ENCODE measurements around the gene EXOSC10.
"Not testable (repeated sequence)": the region's sequence is repeated elsewhere in the genome, so short reads cannot be mapped to it uniquely, and the experiment has no call there.

EXOSC10 gene

DNA sequence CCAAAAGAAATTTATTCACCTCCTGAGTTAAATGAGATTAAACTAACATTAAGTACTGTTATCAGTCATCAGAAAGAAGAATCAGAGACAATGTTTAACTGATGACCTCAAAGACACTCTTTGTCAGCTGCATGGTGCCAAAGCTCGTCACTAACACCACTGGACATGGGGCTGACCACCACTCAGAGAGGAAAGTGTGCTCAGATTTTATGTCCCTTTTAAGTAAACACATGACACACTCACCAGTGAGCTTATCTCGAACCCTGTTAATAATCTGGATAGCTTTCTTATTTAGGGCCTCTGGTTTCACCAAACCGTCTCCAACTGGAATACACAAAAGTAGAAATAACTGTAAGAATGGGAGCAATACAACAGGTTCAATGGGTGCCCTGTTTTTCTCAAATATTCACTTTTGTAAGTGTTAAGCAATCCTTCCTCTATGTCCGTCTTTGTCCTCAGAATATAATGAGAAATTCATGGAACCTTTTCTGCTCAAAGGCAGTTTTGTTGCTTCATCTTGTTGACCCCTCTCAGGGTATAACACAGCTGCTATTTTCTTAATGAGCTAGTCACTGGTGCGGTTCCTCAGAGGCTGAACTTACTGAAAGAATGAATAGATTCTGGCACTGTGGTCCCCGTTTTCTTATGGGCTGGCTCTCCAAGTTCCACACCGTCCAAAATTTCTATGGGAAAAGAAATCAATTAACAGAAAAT is 9.5 kb upstream of the EXOSC10 start:
- no peak for DNase-seq (ENCODE audit: low read depth)

DNA sequence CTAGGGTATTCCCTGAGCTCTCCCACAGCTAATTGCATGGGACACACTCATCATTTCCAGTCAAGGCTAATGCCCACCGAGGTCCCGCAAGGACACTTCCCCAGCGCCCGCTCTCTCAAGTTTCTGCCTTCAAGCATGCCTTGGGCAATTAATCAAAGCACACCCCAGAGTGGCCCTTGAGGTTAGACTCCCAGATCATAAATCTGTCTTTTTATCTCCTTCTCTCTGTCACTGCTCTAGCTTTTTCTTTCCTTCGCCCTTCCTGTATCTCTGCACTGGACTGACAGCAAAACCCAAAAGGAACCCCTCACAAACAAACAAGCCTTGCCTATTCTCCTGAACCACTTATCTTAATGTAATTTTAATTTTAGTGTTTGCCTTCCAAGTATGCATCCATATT is 7.9 kb upstream of the EXOSC10 start:
- no peak for DNase-seq (ENCODE audit: low read depth)

GRCh38 chr1:11105586-11105985 is 5.9 kb upstream of the EXOSC10 start:
- no peak for DNase-seq (ENCODE audit: low read depth)

- DNase-seq (ENCODE audit: low read depth) = no peak
These were observed 1.7 kb upstream of the EXOSC10 start for GRCh38 chr1:11101347-11101746.

DNA sequence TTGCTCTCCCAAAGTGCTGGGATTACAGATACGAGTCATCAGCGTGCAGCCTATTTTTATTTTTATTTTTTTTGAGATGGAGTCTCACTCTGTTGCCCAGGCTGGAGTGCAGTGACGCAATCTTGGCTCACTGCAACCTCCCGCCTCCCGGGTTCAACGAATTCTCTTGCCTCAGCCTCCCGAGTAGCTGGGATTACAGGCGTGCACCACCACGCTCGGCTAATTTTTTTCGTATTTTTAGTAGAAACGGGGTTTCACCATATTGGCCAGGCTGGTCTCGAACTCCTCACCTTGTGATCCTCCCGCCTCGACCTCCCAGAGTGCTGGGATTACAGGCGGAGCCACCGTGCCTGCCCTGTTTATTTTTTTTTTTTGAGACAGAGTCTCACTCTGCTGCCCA is 1.1 kb upstream of the EXOSC10 start:
- not testable (repeated sequence) for DNase-seq (ENCODE audit: low read depth)

- no peak for DNase-seq (ENCODE audit: low read depth)
These were observed 452 bp upstream of the EXOSC10 start for GRCh38 chr1:11100149-11100493.

DNA sequence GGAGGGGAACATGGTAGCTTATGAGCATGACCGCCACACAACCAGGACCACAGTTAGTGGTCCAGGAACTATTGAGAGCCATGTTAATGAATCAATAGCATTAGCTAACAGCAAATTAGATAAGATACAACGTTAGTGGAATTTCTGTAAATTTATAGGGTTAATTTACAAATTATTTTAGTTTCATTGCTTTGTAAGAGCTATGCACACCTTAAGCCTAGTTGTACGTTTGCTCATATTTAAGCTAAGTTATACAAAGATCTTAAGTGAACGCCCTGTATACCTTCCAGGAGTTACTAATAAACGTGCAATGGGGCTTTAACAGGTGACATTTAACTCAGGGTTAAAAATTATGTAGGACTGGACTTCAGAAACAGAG is 749 bp downstream of the EXOSC10 start:
- DNase-seq (ENCODE audit: low read depth) = no peak

- DNase-seq (ENCODE audit: low read depth) = not testable (repeated sequence)
These were observed 15.9 kb downstream of the EXOSC10 start for GRCh38 chr1:11083784-11084183.

- DNase-seq (ENCODE audit: low read depth) = no peak
These were observed 18.7 kb downstream of the EXOSC10 start for GRCh38 chr1:11080931-11081330.

- DNase-seq (ENCODE audit: low read depth) = no peak
These were observed 21.0 kb downstream of the EXOSC10 start for GRCh38 chr1:11078631-11079030.

DNA sequence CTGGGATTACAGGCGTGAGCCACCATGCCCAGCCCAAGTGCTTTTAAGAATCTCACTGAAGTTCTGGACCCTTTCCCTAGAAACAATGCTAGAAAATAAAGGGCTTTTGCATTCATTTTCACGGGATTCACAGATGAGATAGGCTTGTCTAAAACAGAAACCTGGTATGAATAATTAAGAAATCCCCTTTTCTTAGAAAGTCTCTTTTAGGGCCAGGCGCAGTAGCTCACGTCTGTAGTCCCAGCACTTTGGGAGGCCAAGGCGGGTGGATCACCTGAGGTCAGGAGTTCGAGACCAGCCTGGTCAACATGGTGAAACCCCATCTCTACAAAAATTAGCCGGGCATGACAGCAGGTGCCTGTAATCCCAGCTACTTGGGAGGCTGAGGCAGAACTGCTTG is 26.3 kb downstream of the EXOSC10 start:
- not testable (repeated sequence) for DNase-seq (ENCODE audit: low read depth)

DNA sequence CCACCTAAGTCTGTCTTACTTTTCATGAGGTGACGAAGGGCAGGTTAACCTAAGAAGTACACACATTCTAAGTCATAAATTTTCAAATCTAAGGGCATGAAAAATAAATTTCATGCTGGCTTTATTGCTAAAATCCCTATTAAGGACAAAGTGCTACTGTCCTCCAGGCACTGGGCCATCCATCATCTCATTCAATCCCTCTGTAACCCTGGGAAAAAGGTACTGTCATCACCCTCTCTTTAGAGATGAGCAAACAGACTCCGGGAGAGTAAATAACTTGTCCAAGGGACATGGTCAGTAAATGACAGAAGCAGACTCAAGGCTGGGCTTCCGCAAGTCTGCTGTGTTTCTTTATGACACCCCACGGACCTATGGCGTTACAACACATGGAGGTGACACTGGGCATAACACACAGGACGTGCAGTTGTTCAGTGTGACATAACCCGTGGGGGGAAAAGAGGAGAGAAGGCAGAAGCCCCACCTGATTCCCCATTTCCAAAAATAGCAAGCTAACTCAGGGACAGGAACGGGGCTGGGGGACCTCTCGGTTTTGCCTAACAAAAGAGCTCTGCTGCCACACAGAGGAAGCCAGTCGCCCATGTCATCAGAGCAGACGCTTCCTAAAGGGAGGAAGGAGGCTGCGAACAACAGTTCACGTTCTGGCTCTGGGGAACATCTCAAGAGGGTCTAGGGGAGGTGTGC is 27.3 kb downstream of the EXOSC10 start:
- no peak for DNase-seq (ENCODE audit: low read depth)

DNA sequence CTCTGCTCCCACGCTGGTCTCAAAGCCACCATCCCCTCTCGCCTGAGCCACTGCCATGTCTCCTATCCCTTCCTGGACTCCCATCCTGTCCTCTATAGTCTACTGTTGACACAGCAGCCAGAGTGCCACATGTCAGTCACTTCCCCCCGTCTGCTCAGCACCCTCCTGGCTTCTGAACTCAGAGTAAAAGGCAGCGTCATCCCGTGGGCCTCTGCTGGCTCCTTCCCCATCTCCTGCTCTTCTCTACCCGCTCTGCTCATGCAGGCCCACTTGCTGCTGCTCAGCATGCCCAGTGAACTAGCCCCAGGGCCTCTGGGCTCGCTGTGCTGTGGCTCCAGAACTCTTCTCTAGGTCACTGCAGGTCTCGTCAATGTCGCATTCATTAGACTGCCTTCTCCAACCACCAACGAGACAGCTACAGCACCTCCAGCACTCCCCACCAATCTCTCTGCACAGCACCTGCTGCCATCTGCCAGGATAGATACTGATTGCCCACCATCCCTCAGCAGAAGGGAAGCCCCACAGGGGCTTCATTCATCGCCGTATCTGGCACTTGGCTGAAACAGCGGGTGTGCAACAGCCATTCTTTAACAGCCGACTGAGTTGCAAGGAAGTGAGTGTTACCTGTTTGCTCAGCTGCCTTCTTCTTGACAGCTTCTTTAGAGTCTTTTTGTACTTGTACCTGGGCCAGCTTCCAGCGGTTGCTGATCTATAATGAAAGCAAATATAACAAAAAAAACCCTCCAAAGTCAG is 28.0 kb downstream of the EXOSC10 start:
- DNase-seq (ENCODE audit: low read depth) = no peak

DNA sequence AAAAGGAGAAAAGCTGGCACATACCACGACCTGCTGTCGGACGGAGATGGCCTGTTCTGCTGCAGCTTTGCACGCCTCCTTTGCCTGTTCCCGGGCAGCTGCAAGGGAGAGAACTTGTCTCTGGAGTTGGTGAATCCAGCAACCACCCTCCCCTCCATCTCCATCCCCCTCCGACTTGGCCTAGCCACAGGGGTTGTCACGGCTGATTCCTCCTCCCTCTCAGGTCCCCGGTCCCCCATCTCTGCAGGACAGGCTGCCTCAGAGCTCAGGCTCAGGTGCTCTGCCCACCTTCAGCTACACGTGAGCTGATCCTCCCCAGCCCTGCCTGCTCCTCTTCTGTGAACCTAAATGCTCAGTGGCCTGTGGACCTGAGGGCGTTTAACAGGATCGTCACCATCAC is 28.8 kb downstream of the EXOSC10 start:
- no peak for DNase-seq (ENCODE audit: low read depth)

DNA sequence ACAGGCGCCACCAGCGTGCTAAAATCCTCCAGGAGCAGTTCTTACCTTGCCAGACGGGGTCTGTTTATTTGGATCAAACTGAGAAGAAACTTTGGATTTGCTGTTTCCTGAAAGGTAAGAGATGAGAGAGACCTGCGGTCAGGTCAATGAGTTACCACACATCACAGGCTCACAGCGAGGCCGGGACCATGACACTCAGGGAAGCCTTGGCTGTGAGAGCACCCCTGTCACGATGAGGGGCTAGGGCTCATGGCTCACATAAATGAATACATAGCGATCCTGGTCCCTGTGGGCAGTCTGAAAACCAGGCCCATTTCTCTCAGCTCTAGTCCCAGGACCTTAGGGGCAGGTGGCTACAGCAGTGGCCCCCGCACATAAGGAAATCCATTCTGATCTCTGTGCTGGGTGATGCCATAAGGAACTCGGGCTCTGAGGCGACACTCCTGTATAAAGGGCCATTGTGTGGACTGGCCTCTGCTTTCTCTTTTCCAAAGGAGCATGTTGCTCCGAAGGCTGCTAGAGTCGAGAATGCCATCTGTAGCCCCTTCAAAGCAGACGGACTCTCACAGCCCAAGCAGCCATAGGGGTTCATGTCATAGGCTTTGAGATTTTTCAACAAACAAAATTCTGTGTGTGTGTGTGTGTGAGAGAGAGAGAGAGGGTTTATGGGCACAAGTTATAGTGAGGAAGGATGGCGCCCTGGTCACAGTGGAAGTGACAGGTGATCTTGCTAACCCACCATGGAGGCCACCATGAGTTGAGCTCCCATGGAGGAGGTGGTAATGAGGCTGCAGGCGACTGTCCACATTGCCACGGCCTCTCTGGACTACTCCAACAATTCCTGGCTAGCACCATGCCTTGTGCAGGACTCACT is 30.8 kb downstream of the EXOSC10 start:
- no peak for DNase-seq (ENCODE audit: low read depth)

GRCh38 chr1:11067716-11068599 is 31.7 kb downstream of the EXOSC10 start:
- no peak for DNase-seq (ENCODE audit: low read depth)

GRCh38 chr1:11065796-11066195 is 33.9 kb downstream of the EXOSC10 start:
- DNase-seq (ENCODE audit: low read depth) = no peak

DNA sequence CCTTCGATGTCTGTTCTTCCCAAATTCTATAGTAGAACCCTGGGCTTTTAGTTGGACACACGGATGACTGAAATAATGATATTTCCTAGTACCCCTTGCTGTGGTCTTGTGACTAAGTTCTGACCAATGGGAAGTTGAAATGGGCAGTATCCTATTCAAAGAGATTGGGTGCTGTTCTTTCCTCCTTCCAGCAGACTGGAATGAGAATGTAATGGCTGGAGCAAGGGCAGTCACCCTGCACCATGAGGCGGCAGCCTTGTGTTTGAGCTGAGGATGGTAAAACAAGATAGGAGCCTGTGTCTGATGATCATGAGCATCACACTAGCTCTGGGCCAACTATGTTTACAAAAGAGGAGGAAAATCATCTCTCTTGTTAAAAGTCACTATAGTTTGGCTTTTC is 34.7 kb downstream of the EXOSC10 start:
- DNase-seq (ENCODE audit: low read depth) = no peak

DNA sequence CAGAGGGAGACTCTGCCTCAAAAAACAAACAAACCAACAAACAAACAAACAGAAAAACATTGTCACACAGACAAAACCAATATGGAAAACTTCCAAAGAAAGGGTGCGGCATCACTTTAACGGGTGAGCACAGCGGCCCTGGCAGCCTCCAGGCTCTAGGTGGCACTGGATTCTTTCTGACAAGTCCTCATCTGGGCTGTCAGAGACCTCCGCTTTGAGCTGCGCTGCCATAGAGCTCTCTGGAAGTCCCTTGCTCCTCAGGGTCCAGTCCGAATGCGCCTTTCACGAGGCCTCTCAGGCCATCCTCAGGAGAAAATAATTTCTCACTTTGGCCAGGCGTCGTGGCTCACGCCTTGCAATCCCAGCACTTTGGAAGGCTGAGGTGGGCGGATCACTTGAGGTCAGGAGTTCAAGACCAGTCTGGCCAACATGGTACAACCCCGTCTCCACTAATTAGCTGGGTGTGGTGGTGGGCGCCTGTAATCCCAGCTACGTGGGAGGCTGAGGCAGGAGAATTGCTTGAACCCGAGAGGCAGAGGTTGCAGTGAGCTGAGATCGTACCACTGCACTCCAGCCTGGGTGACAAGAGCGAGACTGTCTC is 35.6 kb downstream of the EXOSC10 start:
- not testable (repeated sequence) for DNase-seq (ENCODE audit: low read depth)

DNA sequence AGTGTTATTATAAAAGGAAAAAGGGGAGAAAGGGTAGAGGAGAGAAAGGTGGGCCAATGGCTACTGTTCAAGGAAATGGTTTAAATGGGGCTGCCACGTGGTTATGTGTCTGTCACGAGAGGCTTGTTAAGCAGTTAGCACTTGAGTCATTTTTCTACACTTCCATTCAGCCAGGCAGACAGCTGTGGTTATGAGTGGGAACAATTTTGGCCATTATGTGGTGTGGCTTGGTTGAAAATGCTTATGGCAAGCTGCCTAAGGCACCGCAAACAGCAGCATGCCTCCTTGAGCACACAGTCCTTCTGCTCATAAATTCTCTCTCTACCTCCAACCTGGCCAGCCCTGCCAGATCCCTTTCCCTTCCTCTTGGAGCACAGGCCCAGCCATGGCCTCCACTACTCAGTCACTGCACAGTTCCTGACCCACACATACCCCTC is 36.7 kb downstream of the EXOSC10 start:
- no peak for DNase-seq (ENCODE audit: low read depth)
